Stimulated activated CD4-positive, alpha-beta T cell treated with anti-CD3 and anti-CD28 coated beads, TNF-alpha, amount 100 ng/mL, for 48 hours (primary cell): ENCODE data around the gene WFDC12.
"Not testable (repeated sequence)": the region's sequence is repeated elsewhere in the genome, so short reads cannot be mapped to it uniquely, and the experiment has no call there.

ENCODE experiments used
- DNase-seq, 3 donors: peaks; one replicate each; pipeline ENCODE4 v3.0.0-alpha.2; 2020; ENCODE audit warnings: low read depth in 3 of 3

Gene WFDC12

GRCh38 chr20:45124365-45124764 lies at the start of gene WFDC12:
Gene WFDC12, minus strand, starts transcription at chr20:45124465. Its CDS starts 18 bp downstream, at chr20:45124447.
- no peak for DNase-seq

- DNase-seq = no peak
Measured at GRCh38 chr20:45173522-45173921, 49.3 kb upstream of the WFDC12 start.

GRCh38 chr20:45164906-45165305 lies 40.6 kb upstream of the WFDC12 start:
- no peak for DNase-seq

- DNase-seq = no peak
Measured at GRCh38 chr20:45163083-45163803, 39.0 kb upstream of the WFDC12 start.

- no peak for DNase-seq
Measured at GRCh38 chr20:45157962-45158361, 33.7 kb upstream of the WFDC12 start.

- DNase-seq = no peak
Measured at GRCh38 chr20:45156713-45157112, 32.4 kb upstream of the WFDC12 start.

- not testable (repeated sequence) for DNase-seq
Measured at GRCh38 chr20:45154794-45155193, 30.5 kb upstream of the WFDC12 start.

GRCh38 chr20:45154183-45154582 lies 29.9 kb upstream of the WFDC12 start:
- DNase-seq = no peak

- no peak for DNase-seq
Measured at GRCh38 chr20:45153752-45154151, 29.5 kb upstream of the WFDC12 start.

GRCh38 chr20:45153147-45153546 lies 28.9 kb upstream of the WFDC12 start:
- DNase-seq = no peak

GRCh38 chr20:45152405-45152804 lies 28.1 kb upstream of the WFDC12 start:
- DNase-seq = no peak

- DNase-seq = no peak
Measured at GRCh38 chr20:45149062-45149461, 24.8 kb upstream of the WFDC12 start.

- no peak for DNase-seq
Measured at GRCh38 chr20:45140836-45141235, 16.6 kb upstream of the WFDC12 start.

- DNase-seq = not testable (repeated sequence)
Measured at GRCh38 chr20:45139733-45140375, 15.6 kb upstream of the WFDC12 start.

GRCh38 chr20:45138561-45139300 lies 14.5 kb upstream of the WFDC12 start:
- DNase-seq = peak; percentile 65 to 81 (median 75)

- no peak for DNase-seq
Measured at GRCh38 chr20:45136911-45137310, 12.6 kb upstream of the WFDC12 start.

GRCh38 chr20:45128099-45128498 lies 3.8 kb upstream of the WFDC12 start:
- no peak for DNase-seq

- DNase-seq = no peak
Measured at GRCh38 chr20:45121388-45121787, 2.9 kb downstream of the WFDC12 start.

- no peak for DNase-seq
Measured at GRCh38 chr20:45119556-45120266, 4.6 kb downstream of the WFDC12 start.

GRCh38 chr20:45118028-45118427 lies 6.2 kb downstream of the WFDC12 start:
- no peak for DNase-seq

GRCh38 chr20:45117581-45117980 lies 6.7 kb downstream of the WFDC12 start:
- no peak for DNase-seq

- DNase-seq = no peak
Measured at GRCh38 chr20:45115829-45116228, 8.4 kb downstream of the WFDC12 start.
